OCI-LY1 (cell line): ENCODE measurements around the gene SMARCC2.

Experiments
- CTCF ChIP-seq: fragments of 200-600 bp; sonication (generic), shearing (Covaris generic); IDR thresholded peaks from 2 replicates; pipeline ENCODE4 v1.5.1; 2017; ENCODE audit warnings: mild to moderate bottlenecking, antibody characterized with exemption, low read length, moderate library complexity, mixed read lengths
- EZH2 ChIP-seq: fragments of 200-600 bp; sonication (generic), shearing (Covaris generic); IDR thresholded peaks from 2 replicates; pipeline ENCODE4 v1.8.0; 2017; ENCODE audit warnings: borderline replicate concordance, mixed run types, mild to moderate bottlenecking, antibody characterized with exemption, low read length, moderate library complexity, mixed read lengths

- no peak for TF ChIP-seq CTCF
- TF ChIP-seq EZH2, result no peak
Measured at GRCh38 chr12:56127485-56127887, 61.8 kb downstream of the SMARCC2 start.
